Subcutaneous abdominal adipose tissue (tissue), 5 donors: Measurements from ENCODE around the gene RNF41.

Experiments
- H3K27ac ChIP-seq: one replicate; pipeline ENCODE4 v1.7.0; 2013; ENCODE audit warnings: low read depth, mild to moderate bottlenecking, inconsistent platforms, low read length, moderate library complexity
- H3K27me3 ChIP-seq, 5 donors: one replicate each; pipeline ENCODE4 v1.7.0; 2013; ENCODE audit warnings: low read length in 5 of 5, inconsistent platforms in 1 of 5; ENCODE audit not compliant: control insufficient read depth in 5 of 5, insufficient read depth in 4 of 5
- H3K36me3 ChIP-seq, 5 donors: one replicate each; pipeline ENCODE4 v1.7.0; 2013; ENCODE audit warnings: low read length in 5 of 5; ENCODE audit not compliant: control insufficient read depth in 5 of 5, insufficient read depth in 5 of 5
- H3K4me1 ChIP-seq, 5 donors: one replicate each; pipeline ENCODE4 v1.7.0; 2013; ENCODE audit warnings: low read length in 5 of 5, mild to moderate bottlenecking in 3 of 5, moderate library complexity in 1 of 5; ENCODE audit not compliant: control insufficient read depth in 5 of 5, insufficient read depth in 5 of 5
- H3K4me3 ChIP-seq, 5 donors: one replicate each; pipeline ENCODE4 v1.7.0; 2013; ENCODE audit warnings: low read length in 5 of 5, low read depth in 1 of 5
- H3K9ac ChIP-seq, 5 donors: one replicate each; pipeline ENCODE4 v1.7.0; 2013; ENCODE audit warnings: low read length in 5 of 5, mild to moderate bottlenecking in 4 of 5, moderate library complexity in 3 of 5
- H3K9me3 ChIP-seq, 5 donors: one replicate each; pipeline ENCODE4 v1.7.0; 2013; ENCODE audit warnings: low read length in 5 of 5; ENCODE audit not compliant: control insufficient read depth in 5 of 5
- donor health status: healthy.
- donor health status: healthy.
- donor health status: healthy.
- donor health status: healthy.
- donor health status: healthy.

The RNF41 gene

DNA sequence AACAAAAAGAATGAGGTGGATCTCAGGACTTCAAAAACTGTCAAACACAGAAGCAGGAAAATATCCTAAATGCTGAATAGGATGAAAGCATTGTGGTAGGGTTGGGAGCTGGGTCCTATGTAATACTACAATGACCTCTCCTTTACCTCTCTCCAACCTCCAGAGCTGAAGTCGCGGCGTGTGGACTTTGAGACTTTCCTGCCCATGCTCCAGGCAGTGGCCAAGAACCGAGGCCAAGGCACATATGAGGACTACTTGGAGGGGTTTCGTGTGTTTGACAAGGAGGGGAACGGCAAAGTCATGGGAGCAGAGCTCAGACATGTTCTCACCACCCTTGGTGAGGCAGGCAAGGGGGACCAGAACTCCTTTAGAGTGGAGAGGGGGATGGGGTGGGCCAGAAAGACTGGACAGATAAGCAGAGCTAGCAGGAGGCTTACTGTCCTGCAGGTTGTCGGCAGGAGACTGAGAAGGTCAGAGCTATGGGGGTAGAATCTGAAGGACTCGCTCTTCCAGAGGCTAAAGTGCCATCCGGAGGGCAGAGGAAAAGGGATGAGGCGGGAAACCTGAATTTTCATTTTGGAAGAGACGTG is 66.4 kb downstream of the RNF41 start:
- Histone ChIP-seq H3K4me3 (no peak overlapping the region), H3K4me1 (peaks cover 11 to 54% (median 48%) of the 10 kb centered on the region in 5 donors), H3K27ac (no peak overlapping the region), H3K9me3 (no peaks in the 10 kb centered on the region), H3K9ac (no peak overlapping the region), H3K27me3 (no peaks in the 10 kb centered on the region), H3K36me3 (peaks cover 0 to 10% (median 9%) of the 10 kb centered on the region in 5 donors)

DNA sequence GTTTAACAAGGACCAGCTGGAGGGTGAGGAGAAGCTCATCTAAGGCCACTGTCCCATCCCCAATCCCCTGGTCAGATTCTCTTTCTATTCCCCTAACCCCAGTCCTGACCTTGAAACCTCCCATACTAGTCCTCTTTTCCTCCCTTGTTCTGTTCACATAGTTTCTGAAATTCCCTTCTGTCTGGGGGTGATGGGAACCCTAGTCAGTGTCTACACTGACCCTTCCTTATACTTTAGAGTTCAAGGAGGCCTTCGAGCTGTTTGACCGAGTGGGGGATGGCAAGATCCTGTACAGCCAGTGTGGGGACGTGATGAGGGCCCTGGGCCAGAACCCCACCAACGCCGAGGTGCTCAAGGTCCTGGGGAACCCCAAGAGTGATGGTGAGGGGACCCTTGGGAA is 66.9 kb downstream of the RNF41 start:
- Histone ChIP-seq H3K9me3 (no peaks in the 10 kb centered on the region), H3K9ac (no peak overlapping the region), H3K4me1 (peaks cover 6 to 49% (median 44%) of the 10 kb centered on the region in 5 donors)

DNA sequence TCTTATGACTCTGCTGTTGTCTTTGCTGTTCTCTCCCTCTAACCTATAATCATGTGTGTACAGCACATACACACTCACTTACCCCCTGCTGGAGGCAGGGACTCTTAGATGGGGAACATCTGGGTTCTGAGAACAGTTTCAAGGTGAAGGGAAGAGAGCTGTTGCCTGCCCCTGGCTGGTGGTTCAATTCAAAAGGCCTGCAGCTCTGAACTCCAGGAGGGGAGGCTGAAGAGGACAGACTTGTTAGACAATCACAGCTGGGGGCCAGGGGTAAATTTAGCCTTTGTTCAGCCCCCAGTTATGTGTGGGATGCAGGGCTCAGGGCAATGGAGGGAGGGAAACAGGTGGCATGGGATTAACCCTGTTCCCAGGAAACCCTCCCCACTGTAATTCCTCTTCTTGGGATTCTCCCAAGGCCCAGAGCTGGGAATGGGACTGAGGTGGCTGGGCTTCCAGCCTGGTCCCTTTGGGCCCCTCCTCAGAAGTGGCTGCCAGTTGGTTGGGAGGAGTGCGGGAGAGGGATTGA is 67.4 kb downstream of the RNF41 start:
- no peak overlapping the region for H3K27ac ChIP-seq
- no peaks in the 10 kb centered on the region for H3K9me3 ChIP-seq
- no peak overlapping the region for H3K4me3 ChIP-seq
- H3K36me3 ChIP-seq = no peaks in the 10 kb centered on the region
- H3K4me1 ChIP-seq = peaks cover 3 to 44% (median 38%) of the 10 kb centered on the region in 5 donors
- no peak overlapping the region for H3K9ac ChIP-seq
- H3K27me3 ChIP-seq = no peaks in the 10 kb centered on the region

More for the DNA sequence above, 66.9 kb downstream of the RNF41 start:
- peaks cover 0 to 4% (median 4%) of the 10 kb centered on the region in 5 donors for H3K36me3 ChIP-seq
- no peaks in the 10 kb centered on the region for H3K27me3 ChIP-seq
- no peak overlapping the region for H3K4me3 ChIP-seq
- no peak overlapping the region for H3K27ac ChIP-seq

DNA sequence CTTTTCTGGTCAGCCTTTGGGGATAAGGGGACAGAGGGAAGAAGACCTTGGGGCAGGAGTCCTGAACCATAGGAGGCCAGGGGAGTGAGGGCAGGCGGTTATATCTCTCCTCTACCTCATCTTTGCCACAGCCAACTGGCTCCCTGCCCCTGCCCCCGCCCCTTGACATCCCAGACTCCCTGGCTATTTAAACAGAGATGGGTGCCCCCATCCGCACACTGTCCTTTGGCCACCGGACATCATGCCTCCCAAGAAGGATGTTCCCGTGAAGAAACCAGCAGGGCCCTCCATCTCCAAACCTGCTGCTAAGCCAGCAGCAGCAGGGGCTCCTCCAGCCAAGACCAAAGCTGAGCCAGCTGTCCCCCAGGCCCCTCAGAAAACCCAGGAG is 68.0 kb downstream of the RNF41 start:
- peak overlapping the region in 1 of 5 donors; percentile 33 for H3K9ac ChIP-seq
- no peaks in the 10 kb centered on the region for H3K27me3 ChIP-seq
- H3K27ac ChIP-seq = no peak overlapping the region
- H3K9me3 ChIP-seq = no peaks in the 10 kb centered on the region
- no peak overlapping the region for H3K4me3 ChIP-seq
- H3K36me3 ChIP-seq = no peaks in the 10 kb centered on the region
- H3K4me1 ChIP-seq = peaks cover 3 to 38% (median 34%) of the 10 kb centered on the region in 5 donors

DNA sequence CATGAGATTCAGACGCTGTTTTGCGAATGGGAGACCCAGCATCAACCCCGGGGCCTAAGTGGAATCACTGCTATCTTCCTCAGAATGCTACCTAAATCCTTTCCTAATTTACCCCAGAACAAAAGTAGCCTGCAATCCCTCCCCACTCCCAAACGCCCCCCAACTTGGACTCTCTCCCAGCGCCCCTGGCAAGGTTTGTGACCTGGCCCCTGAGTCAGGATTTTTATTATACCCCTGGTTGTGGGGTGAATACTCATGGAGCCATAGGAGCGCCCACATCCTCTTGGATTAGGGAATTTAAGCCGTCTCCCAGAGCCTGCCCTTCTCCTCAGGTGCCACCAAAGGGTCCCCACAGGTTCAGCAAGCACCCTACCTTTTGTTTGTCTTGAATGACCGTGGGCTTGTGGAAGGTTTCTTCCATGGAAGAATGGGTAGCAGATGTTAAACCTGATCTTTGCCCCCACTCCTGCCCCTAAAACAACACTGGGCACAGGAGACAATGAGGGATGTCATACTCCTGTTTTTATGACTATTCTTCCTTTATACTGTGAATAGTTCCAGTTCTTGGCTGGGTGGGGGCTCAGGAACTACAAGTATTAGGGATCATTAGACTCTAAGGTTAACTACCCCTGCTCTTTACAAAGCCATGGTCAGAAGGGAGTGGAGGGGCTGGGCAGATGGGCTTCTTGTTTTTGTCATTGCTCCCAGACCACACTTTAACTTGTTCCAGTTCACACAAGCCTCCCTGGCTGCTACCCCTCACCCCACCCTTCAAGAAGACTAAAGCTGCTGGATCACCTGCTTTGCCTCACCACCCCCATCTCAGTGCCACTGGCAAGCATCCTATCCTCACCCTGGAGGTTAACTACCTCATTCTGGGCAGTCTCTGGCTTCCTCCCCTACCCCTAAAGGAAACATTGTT is 68.7 kb downstream of the RNF41 start:
- Histone ChIP-seq H3K27me3 (no peaks in the 10 kb centered on the region), H3K9me3 (no peaks in the 10 kb centered on the region), H3K4me3 (peak overlapping the region; percentile 53 to 83 (median 74)), H3K27ac (peak overlapping the region; percentile 92), H3K36me3 (no peaks in the 10 kb centered on the region), H3K4me1 (peaks cover 3 to 38% (median 33%) of the 10 kb centered on the region in 5 donors), H3K9ac (peak overlapping the region; percentile 33 to 78 (median 71))
